GM18508 (cell line): ENCODE results near the gene ZNF462.

Experiments used
- ATAC-seq: cut with Tn5 transposase; IDR thresholded peaks from one replicate; pipeline ENCODE4 v1.9.1; 2021; ENCODE audit warnings: moderate number of reproducible peaks; ENCODE audit not compliant: insufficient read depth, unreplicated experiment

ZNF462 gene

DNA sequence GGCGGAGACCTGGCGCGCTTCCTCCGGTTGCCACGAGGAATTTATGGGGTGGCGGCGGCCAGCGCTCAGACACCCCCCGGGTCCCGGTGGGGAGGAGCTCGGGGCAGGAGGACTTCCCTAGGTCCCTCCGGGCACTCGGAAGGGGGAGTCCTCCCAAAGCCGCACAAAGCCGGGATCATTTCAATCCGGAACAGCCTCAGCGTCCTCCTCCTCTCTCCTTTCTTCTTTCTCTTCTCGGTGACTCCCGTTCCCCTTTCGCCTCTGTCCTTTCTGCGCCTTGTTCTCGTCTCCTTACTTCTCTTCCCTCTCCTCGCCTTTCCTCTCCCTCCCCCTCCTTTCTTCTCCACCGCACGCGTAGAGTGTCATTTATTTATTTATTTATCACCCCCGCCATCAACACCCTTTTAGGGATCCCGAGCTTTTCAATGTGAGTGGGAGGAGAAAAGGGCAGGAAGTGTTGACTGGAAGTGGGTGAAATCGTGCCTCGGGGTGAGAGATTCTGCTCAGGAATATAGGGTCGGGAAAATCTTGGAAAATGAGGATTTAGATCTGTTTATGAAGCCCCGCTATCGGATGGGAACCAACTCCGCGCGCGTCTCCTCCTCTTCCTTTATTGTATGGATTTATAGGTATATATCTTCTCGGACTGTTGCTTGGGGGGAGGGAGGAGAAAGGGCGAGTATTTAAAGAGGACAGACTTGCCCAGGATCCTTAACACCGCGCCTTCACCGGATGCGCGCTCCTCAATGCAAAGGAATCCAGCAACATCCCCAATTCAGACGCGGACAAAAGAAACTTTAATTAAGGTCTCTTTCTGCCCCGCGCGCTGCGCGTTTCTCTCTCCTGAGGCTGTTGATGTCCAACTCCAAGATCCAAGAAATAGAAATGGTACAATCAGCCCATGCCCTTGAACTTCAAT is 2.0 kb upstream of the ZNF462 start:
- ATAC-seq, result no peak

GRCh38 chr9:106861640-106862109 is 1.3 kb upstream of the ZNF462 start:
- no peak for ATAC-seq

DNA sequence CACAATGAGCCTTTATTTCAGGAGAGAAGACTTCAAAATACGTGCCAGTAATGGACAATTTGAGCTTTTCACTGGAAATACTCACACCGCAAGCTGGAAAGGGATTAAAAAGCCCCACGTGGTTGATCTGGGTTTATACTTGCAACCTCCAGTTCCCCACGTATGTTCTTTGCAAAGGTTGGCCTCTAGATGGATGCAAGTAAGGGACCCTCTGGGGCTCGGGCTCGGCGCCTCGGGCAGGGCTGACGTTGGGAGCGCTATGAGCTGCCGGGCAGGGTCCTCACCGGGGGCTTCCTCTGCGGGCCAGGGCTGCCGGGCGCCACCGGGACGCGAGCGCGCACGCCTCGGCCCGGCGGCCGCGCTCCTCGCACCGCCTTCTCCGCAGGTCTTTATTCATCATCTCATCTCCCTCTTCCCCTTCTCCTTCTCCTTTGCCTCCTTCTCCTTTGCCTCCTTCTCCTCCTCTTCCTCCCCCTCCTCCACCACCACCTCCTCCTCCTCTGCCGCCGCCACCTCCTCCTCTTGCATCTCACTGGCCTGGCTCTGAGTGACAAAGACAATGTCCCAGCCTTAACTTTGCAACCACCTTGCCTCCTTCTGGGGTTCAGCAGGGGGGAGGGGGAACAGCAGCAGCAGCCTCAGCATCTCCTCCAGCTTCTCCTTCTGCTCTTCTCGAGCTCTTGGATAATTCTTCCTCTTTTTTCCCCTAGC is 701 bp upstream of the ZNF462 start:
- ATAC-seq, result no peak

GRCh38 chr9:106864373-106865143 is 1.6 kb downstream of the ZNF462 start:
- ATAC-seq, result no peak

DNA sequence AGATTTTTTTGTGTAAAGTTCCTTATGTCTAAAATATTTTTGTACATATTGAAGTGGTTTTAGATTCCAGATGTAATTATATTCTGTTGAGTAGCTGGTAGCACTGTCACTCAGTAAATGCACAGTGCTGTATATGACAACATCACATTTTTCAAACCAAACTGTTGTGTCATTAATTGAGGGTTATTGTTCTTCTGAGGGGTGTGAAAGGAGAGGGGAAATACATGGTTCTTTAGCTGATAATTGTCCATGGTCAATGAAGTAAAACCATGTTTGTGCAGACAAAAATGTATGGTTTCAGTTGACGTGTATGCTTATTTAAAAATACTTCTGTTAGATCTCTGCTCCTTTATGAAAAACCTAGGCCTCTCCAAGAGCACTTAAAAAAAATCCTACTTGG is 3.3 kb downstream of the ZNF462 start:
- ATAC-seq, result no peak

- no peak for ATAC-seq
These were observed 4.3 kb downstream of the ZNF462 start for GRCh38 chr9:106867286-106867685.

DNA sequence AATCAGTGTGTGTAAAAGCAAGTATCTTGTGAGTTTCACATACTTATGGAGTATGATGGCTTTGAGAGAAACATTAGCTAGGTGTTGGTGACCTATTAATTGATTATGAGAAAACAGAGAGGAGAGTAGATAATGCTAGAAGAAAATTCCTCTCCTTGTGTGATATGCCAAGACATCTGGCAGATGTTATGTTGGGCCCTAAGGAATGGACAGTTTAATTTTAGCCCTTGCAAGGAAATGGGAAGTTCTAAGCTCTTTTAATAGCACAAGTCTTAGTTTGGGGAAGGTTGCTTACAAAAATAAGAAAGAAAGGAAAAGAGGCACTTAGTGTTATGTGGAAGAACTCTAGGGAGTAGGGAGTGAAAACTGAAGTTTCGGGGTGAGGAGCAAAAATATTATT is 5.1 kb downstream of the ZNF462 start:
- no peak for ATAC-seq

- no peak for ATAC-seq
These were observed 5.6 kb downstream of the ZNF462 start for GRCh38 chr9:106868565-106868964.

GRCh38 chr9:106869028-106869427 is 6.1 kb downstream of the ZNF462 start:
- ATAC-seq, result no peak

DNA sequence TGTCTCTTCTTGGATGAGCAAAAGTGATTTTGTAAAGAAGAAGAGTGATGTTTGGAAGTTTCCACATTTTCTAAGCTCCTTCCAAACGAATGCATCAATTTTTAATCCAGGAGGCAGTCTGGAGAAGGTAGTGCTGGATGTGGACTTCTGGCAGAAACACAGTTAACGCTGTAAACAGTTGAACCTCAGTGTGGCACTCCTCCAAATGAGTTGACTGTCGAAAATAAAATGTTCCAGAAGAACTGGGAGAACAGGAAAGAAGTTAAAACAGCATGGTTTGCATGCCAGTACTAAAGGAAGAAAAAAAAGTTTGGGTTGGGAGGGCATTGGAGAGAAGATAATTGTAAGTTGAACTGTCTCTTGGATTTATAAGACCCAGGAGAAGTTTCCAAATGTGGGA is 6.5 kb downstream of the ZNF462 start:
- no peak for ATAC-seq

DNA sequence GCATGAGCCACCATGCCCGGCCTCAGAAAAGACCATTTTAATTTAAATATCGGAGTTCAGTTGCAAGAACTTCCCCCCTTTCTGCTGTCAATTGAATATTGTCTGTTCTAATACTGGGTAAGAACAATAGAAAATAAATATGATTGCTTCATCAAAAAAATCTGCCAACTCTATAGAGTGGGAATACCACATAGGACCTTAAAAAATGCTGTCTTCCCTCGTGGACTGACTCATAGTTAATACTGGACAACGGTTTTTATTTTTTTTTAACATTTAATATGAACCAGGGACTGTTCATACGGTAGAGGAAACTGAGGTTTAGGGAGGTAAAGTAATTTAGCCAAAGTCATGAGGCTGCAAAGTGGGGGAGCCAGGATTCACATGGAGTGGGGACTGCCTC is 9.7 kb downstream of the ZNF462 start:
- ATAC-seq, result no peak

DNA sequence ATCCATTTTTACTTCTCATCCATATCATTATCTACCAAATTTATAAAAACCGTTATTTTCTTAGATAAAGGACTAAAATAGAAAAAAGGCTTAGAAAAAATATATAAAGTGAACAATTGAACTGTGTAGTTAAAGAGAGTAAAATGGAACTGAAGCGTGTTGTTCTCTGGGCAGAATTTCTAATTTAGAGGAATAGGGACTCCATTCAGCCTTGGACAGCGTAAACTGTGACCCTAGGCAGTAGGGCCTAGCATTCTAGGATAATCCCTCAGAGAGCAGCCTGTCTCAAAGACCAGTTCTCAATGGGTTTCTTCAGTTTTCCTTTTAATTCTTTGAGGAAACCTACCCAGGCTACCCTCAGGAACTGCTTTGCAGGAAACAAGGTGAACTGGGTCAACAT is 11.1 kb downstream of the ZNF462 start:
- no peak for ATAC-seq

DNA sequence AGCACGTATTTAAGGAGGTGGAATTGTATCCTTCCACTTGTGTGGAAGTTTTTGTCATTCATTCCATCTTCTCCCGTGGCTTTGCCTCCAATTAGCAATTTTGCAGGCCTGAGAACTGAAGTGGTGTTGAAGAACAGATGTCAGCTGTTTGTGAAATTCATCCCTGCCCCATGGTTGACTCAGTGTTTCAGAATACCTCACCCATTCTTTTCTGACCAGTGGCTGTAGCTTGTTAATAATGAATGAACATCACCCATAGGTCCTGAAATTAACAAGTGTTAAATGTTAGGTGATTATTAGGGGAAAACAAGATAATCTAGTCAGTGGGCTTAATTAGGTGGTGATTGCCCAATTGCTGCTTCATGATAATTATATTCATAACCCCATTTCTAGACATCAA is 11.7 kb downstream of the ZNF462 start:
- no peak for ATAC-seq

GRCh38 chr9:106875529-106875928 is 12.6 kb downstream of the ZNF462 start:
- ATAC-seq, result no peak

GRCh38 chr9:106877345-106877744 is 14.4 kb downstream of the ZNF462 start:
- no peak for ATAC-seq

DNA sequence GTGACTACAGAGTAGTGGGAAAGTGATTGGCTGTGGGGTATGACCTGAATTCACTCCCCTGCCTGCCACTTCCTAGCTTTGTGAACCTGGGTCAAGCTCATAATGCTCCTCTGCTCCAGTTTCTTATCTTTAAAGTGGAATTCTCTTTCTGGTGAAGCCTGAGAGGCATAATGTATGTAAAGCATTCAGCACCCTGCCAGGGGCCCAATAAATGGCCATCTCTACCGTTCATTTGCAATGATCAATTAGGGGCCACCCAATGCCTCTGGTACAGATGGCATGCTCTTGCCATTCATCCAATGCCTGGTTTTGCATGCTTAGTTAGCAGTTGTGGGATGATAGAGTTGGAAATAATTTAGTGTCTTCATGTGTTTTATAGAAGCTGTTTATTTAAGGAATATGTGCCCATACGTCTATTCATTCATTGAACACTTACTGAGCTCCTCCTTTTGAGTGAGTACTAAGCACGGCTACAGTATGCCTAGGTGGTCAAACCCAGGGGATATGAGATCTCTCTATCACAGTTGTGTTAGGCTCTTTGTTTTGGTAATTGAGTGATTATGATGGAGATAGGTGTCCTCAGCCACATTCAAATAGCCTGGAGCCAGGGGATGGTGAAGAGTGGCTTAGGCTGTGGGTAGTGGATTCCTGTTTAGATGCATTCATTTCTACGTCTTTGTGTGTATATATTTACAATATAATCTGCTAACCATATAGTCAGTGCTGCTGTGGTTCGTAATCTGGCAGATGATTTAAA is 15.3 kb downstream of the ZNF462 start:
- no peak for ATAC-seq

- no peak for ATAC-seq
These were observed 16.0 kb downstream of the ZNF462 start for GRCh38 chr9:106878934-106879333.

- no peak for ATAC-seq
These were observed 16.5 kb downstream of the ZNF462 start for GRCh38 chr9:106879439-106879882.

- no peak for ATAC-seq
These were observed 17.1 kb downstream of the ZNF462 start for GRCh38 chr9:106880081-106880480.

DNA sequence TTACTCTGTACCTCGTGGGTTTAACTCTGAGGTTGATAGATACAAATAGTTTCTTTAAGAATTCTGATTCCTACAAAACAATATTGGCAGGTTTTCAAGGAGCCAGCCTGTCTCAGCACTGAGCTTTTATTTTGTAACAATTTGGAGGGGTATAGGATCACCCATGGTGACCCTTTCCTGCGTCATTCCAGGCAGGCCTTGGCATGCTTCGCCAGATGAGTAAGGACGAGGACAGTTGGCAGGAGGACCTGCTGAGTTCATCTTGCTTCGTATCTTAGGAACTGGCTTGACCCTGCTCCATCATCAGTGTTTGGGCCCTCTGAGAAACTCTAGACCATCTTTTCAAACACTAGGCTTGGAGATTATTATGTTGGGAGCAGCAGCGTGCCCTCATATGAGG is 17.9 kb downstream of the ZNF462 start:
- no peak for ATAC-seq
